GM19351 (cell line): ENCODE results near the gene ANP32B.
"Not testable (repeated sequence)": the region's sequence is repeated elsewhere in the genome, so short reads cannot be mapped to it uniquely, and the experiment has no call there.

Source experiments
- ATAC-seq: cut with Tn5 transposase; IDR thresholded peaks from one replicate; pipeline ENCODE4 v1.9.1; 2021; ENCODE audit warnings: mild to moderate bottlenecking, moderate library complexity; ENCODE audit not compliant: unreplicated experiment

Gene ANP32B

GRCh38 chr9:97982683-97983588 lies at the start of gene ANP32B:
ANP32B (plus strand) TSS chr9:97983341; CDS start chr9:97983556, 215 bp downstream.
- peak; percentile 69 for ATAC-seq

- ATAC-seq: no peak
Observed at GRCh38 chr9:97934321-97935115, 48.6 kb upstream of the ANP32B start.

DNA sequence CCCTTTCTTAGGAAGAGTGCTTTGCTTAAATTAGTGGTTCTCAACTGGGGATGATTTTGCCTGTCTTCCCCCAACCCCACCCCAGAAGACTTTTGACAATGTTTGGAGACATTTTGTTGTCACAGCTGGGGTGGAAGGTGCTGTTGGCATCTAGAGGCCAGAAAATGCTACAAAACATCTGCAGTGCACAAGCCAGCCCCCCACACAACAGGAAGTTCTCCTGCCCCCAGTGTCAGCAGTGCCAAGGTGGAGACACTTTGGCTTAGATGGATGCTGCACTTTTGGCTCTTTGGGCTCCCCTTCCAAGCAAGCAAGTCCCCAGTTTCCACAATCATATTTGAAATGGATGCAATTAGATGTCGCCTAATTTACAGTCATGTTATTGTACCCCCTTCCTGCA lies 47.9 kb upstream of the ANP32B start:
- ATAC-seq: no peak

DNA sequence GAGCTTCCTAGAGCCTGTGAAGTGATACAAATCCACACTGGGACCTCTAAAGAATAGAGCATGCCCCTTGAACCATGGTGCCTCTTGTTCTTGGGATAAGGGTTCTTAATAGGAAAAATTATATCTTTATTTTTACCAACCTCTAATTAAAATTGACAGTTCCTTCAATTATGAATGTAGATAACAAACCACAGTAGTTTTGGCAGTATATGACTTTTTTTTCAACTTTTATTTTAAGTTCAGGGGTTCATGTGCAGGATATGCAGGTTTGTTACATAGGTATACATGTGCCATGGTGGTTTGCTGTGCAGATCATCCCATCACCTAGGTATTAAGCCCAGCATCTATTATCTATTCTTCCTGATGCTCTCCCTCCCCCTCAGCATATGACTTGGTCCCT lies 46.1 kb upstream of the ANP32B start:
- no peak for ATAC-seq

GRCh38 chr9:97938081-97938644 lies 45.0 kb upstream of the ANP32B start, which contains the start of gene HEMGN:
HEMGN (minus strand) TSS chr9:97938172; CDS start chr9:97938136, 36 bp downstream.
- ATAC-seq: no peak

DNA sequence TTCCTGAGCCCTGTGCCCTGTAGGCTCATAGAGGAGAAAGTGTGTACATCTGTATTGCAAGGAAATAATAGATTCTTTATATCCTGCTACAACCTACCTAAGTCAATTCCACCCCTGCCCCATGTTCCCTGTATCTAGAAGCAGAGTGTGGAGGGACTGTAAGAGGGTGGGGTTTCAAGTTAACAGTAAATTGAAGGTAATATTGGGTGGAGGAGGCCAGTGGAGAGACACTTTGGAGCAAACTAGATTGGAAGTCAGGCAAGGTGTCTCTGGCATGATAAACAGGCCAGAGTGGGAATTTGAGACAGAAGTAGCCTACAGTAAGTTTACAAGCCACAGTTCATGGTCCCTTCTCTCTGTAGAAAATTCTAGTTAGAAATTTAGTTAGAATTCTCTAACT lies 42.9 kb upstream of the ANP32B start:
- ATAC-seq: no peak

GRCh38 chr9:97940741-97941140 lies 42.4 kb upstream of the ANP32B start:
- no peak for ATAC-seq

GRCh38 chr9:97941323-97941722 lies 41.8 kb upstream of the ANP32B start:
- ATAC-seq: no peak

DNA sequence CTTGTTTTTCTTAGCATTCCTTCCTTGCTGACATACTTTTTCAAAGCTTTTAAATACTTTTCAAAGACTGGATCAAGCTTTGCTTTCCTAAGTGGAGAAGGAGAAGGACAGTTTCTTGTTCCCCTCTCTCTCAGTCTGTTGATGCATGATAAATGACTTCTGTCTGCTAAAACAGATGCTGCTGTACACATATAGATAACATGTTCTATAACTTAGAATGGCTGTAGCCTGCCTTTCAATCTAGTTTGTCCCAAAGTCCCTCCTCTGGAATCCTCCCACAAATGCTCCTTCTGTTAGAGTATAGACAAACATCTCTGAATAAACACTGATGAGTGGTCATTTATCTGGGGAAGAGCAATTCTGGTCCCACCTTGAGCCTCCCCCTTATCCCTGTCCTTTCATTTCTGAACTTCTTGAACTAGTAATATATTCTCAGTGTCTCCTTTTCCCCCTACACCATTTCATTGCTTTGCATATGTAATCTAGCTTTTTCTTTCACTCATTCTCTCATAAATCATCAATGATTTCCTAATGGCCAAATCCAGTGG lies 39.8 kb upstream of the ANP32B start:
- ATAC-seq: no peak

DNA sequence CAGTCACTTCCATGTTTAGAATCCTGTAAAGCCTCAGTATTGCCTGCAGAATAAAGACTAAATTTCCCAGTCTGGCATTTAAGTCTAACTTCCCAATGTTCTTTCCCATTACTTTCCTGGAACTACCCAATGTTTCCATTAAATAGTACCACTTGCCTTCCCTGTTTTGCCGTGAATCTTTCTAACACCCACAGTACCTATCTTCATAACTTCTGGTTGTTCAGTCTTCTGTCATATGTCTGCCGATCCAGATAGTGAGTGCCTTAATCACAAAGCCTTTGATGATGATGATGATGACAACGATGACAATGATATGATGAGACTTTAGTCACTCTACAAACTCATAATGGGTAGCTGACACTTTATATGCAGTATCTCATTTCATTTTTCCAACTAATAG lies 38.5 kb upstream of the ANP32B start:
- no peak for ATAC-seq

- ATAC-seq: not testable (repeated sequence)
Observed at GRCh38 chr9:97945470-97945869, 37.7 kb upstream of the ANP32B start.

GRCh38 chr9:97947094-97947493 lies 36.0 kb upstream of the ANP32B start:
- ATAC-seq: not testable (repeated sequence)

DNA sequence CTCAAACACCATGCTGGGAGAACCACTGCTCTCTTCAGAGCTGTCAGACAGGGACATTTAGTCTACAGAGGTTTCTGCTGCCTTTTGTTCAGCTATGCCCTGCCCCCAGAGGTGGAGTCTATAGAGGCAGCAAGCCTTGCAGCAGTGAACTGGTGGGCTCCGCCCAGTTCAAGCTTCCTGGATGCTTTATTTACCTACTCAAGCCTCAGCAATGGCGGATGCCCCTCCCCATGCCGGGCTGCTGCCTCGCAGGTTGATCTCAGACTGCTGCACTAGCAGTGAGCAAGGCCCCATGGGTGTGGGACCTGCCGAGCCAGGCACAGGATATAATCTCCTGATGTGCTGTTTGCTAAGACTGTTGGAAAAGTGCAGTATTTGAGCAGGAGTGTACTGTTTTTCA lies 32.3 kb upstream of the ANP32B start:
- not testable (repeated sequence) for ATAC-seq

- ATAC-seq: peak; percentile 83
Observed at GRCh38 chr9:97954550-97954989, 28.6 kb upstream of the ANP32B start.

GRCh38 chr9:97956331-97956730 lies 26.8 kb upstream of the ANP32B start:
- ATAC-seq: no peak

DNA sequence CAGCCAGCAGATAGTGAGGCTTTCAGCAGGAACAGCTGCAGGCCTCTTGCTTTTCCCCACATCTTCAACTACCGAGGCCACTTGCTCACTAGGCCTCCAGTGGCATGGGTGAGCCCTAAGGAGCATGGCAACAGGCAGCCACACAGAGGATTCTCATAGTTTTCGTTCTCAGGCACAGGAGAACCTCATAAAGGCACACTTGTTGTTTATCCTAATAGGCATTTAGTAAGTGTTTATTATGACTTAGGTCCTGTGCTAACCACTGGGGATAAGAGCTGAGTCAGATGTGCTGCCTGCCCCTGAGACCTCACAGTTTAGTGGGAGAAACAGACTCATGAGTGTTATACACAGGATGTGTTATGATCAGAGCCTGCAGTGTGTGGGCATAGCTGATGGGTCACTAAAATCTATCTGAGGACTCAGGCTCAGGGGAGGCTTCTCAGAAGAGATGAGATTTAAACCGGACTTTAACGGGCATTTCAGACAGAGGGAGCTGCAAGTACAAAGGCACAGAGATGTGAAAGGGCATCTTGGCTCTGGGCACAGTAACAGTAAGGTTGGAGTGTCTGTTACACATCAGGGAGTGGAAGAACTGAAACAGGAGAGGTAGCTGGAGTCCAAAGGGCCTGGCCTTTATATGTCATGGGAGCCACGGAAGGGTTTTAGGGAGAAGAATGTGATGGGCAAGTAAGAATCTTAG lies 24.2 kb upstream of the ANP32B start:
- ATAC-seq: no peak

DNA sequence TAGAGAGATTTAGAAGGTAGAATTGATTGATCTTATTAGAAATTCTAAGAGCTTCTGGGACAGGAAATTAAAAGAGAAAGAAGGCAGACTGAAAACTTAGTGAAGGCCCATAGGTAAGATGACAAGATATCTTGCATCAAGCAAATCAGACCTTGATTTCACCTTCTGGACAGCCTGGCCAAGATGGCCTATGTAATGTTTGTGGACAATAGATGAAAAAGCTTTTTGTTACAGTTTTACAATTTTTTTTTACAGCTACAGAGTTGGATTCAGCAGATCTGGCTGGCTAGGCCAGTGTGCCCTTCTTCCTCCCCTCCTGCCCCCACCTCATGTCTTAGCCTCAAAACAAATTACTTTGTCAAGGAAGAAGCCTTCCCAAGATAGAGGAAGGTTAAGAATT lies 23.6 kb upstream of the ANP32B start:
- no peak for ATAC-seq

GRCh38 chr9:97960678-97961328 lies 22.3 kb upstream of the ANP32B start:
- ATAC-seq: not testable (repeated sequence)

DNA sequence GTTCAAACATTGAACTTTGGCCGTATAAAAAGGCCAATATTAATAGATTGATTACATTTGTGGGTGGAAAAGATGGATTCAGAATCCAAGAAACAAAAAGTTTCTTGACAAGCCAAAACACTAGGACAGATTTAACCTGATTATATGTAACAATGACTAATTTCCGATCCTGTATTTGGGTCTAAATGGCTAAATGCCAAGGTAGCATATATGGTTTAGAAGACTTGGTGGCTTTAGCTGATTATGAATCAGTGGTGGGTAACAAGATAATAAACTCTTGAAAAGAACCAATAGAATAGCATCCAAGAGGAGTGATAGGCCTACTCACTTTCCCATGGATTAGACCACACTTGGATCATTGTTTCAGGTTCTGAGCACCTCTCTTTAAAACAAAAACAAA lies 21.8 kb upstream of the ANP32B start:
- ATAC-seq: no peak

GRCh38 chr9:97962136-97962535 lies 21.0 kb upstream of the ANP32B start:
- ATAC-seq: no peak
